HG02588 (cell line): Measurements from ENCODE around the gene IRAK2.

ENCODE experiments used
- ATAC-seq: cut with Tn5 transposase; IDR thresholded peaks from one replicate; pipeline ENCODE4 v1.9.1; 2021; ENCODE audit warnings: mild to moderate bottlenecking, moderate library complexity; ENCODE audit not compliant: unreplicated experiment

The IRAK2 gene

GRCh38 chr3:10188804-10189556 is 24.3 kb downstream of the IRAK2 start:
- no peak for ATAC-seq

GRCh38 chr3:10189557-10190354 is 25.0 kb downstream of the IRAK2 start:
- ATAC-seq = no peak

DNA sequence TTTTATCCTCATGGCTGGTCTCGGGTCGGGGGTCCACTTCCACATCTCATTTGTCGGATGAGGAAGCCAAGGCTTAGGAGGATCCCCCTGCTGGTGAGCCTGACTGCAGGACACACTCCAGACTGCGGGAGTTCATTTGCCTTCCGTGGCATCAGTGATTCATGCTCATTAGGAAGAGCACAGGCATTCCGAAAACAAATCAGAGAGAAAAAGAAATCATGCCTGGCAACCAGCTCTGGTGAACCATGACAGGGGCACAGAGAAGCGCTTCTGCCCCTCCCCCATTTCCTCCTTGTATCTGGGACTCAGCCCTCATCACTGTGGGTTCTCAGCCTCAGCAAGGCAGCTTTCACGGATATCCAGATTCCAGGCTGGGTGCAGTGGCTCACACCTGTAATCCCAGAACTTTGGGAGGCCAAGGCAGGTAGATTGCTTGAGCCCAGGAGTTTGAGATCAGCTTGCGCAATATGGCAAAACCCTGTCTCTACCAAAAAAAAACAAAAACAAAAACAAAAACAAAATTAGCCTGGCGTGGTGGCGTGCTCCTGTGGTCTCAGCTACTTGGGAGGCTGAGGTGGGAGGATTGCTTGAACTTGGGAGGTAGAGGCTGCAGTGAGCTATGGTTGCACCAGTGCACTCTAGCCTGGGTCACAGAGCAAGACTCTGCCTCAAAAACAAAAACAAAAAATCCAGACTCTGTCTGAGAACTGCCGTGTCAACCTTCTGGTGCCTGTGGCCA is 28.4 kb downstream of the IRAK2 start:
- no peak for ATAC-seq

DNA sequence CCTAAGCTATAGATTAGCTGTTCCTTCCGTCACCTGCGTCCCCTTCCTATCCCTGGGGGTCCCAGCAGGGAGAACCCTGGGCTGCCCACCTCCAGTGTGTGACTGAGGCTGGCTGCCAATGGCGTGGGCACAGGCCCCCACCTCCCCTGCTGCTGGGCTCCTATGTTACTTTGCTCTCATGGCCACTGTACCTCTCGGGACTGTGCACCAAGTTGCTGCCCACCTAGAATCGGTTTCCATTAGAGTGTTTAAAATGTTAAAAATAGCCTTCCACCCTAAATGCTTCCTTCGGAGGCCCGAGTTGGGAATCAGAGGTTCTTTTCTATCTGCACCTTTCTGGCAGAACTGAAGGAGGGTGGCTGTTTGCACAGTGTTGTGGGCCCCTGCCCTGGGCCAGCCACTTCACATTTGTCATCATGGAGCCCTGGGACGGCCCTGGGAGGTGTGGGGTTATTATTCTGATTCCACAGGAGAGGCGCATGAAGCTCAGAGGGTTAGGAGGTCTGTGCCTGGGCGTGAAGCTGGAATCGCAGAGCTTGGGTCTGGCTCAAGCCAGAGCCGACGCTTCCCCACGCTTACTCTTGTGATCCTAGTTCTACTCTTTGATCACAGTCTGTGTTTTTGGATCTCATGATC is 29.1 kb downstream of the IRAK2 start:
- no peak for ATAC-seq

DNA sequence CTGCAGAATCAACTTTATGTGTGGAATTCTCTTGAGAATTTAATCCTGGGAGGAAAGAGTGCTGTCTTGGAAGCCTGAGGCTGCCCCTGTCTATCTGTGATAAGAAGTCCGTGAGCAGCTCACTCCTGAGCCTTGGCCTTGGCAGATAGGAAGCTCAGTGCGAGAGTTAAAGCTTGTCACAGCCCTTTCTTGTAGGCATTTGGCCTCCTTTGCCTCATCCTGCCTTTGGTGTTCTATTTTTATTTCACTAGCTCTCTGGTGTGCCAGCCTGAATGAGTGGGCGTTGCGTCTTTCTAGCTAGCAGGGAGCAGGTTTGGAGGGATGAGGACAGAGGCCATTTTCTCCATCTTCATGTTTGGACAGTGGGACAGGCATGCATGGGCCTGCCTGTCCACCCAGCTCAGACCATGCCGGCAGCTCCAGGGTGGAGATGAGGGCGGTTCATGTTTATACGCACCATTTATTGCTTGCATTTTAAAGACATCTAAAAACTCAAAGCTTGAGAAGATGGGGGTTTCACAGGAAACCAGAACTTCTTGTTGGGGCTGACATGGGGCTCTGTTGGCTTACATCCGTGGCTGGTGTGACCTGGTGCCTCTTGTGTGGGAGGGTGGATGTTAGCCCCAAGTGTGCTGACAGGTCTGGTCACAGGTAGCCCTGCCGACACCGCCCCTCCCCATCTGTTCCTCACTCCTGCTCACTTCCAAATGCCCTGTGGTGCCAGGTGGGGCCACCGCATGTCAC is 29.8 kb downstream of the IRAK2 start:
- ATAC-seq = no peak

DNA sequence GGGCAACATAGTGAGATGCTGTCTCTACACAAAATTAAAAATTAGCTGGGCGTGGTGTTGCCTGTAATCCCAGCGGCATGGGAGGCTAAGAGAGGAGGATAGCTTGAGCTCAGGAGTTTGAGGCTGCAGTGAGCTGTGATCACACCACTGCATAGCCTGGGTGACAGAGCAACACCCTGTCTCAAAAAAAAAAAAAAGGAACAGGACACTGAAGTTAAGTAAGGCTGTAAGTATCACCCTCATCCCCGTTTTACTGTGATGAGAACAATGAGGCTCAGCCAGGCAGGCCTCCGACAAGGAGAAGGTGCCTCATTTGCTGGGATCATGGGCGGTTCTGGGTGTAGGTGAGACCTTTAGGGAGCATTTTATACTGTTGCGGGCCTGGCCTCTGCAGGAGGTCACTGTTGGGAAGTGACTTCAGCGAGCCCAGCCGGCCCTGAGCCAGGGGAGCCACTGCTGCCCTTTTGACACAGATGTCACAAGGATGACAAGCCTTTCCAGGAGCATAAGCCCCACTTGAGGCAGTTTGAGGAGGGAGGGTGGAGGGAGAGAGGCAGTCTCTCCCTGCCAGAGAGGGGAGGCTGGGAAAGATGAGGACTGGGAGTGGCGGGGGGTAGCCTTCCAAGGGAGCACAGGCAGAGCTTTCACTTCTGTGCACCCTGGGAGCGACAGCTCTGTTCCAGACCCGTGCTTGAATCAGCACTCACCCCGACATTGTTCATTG is 30.8 kb downstream of the IRAK2 start:
- ATAC-seq = no peak

- ATAC-seq = no peak
Measured at GRCh38 chr3:10196389-10197052, 31.8 kb downstream of the IRAK2 start.

DNA sequence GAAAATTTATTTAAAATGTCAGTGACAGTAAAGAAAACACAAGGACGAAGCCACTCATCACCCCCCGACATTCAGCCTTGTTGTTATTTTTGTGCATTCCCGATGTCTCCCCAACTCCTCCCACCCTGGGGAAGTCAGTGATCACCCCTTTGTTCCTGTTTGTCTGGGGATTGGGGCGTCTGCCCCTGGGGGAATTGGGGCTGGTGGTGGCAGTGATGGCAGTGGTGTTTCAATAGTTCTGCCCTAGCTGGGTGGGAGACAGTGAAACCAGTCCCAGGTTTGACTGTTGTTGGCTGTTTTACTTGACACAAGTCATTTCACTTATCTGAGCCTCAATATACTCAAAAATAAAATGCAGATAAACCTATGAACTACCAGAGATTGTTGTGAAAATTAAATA is 33.5 kb downstream of the IRAK2 start:
- ATAC-seq = no peak

- peak; percentile 70 for ATAC-seq
Measured at GRCh38 chr3:10198761-10199649, 34.3 kb downstream of the IRAK2 start.

- ATAC-seq = no peak
Measured at GRCh38 chr3:10204921-10205320, 40.2 kb downstream of the IRAK2 start.

- ATAC-seq = no peak
Measured at GRCh38 chr3:10205451-10206165, 40.9 kb downstream of the IRAK2 start.

DNA sequence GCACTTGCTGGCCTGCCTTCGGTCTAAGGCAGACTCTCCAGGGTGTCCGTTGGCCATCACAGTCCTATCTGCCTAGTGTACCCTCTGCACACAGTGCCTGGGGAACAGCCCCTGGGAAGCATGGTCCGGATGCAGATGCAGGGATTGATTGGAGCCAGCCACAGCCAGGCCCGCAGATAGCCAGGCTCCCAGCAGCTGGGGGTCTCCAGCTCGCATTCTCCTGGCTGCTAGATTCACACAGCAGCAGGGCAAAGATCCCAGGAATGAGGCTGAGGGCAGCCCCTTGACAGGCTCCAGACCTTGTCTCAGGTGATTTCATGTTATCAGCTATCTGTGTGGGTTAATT is 41.4 kb downstream of the IRAK2 start:
- no peak for ATAC-seq

DNA sequence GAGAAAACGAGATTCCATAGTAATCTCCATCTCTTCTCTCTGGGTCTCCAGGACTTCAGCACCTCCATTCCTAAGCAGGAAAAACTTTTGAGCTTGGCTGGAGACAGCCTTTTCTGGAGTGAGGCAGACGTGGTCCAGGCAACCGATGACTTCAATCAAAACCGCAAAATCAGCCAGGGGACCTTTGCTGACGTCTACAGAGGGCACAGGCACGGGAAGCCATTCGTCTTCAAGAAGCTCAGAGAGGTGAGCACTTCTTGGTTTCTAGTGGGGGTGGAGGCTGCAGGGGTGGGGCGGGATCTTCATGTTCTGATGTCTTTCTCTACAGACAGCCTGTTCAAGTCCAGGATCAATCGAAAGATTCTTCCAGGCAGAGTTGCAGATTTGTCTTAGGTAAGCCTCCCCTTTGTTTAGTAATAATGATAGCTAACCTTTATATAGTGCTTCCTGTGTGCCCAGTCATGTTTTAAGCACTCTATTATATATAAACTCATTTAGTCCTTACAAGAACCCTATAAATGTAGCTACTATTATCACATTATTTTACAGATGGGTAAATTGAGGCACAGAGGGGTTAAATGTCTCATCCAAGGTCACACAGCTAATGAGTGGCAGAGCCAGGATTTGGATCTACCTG is 48.6 kb downstream of the IRAK2 start:
- ATAC-seq = no peak

DNA sequence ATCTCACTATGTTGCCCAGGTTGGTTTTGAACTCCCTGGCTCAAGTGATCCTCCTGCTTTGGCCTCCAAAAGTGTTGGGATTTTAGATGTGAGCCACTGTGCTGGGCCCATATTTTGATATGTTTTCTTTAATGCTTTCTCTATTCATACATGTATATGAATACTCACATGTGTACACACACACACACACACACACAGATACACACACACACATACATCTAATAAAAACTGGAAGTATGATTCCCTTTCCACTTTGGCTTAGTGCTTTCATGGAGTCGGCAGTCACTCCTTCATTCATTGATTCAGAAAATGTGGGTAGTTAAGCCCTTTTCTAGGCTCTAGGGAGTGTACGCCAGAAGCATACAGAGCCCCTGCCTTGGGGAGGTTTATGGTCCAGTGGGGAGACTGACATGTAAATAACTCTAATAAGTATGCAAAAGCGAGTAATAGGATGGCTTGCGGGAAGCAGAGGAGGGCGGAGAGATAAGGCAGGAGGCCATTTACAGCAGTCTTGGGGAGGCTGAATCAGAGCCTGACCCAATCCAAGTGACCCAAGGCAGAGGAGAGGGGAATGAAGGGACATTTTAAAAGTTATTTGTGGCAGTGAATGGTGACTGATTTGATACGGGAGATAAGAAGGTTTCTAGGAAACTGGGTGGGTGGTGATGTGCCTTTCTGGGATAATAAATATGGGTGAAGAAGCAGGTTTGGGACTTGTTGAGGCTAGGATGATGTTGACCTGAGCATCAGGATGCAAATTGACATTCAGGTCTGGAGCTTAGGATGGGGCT is 51.1 kb downstream of the IRAK2 start:
- no peak for ATAC-seq

DNA sequence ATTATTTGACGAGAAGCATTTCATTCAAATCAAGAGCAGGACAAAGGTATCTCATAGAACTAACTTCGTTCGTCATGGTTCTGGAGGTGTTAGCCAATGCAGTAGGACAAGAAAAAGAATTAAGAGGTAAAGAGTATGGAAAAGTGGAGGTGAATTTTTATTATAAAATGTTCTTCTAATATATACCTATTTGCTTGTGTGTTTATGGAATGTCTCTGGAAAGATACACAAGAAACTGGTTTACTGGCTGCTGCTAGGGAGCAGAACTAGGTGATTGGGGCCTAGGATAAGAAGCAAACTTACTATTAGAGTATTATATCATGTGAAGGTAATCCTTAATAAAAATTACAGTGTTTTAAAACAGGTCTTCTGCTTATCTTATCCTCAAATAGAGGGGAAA is 52.6 kb downstream of the IRAK2 start:
- ATAC-seq = no peak

DNA sequence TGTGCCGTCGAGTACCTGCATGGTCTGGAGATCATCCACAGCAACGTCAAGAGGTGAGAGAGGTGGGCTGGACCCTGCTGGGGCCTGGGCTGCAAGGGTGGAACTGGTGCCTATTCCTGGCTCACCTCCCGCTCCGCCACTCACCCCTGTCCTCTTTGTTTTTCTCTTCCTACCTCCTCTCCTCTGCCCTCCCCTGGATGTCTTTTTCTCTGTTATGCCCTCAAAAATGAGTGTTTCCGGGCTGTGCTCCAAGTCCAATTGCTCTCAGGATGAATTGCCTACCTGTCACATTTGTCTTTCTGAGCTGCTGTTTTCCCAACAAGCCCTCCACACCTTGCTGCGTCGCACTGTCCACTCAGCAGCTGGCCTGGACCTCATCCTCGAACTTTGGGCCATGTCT is 55.0 kb downstream of the IRAK2 start:
- ATAC-seq = no peak
